Upper lobe of left lung (tissue), 6 donors: ENCODE data around the gene SAA2. TPM values are rescaled to one million over a fixed set of nuclear protein-coding genes. Genes with fewer than 3 reads are reported as not detected.

Experiments used
- ATAC-seq, 2 donors: fragments of 200-7000 bp; cut with Tn5 transposase; one replicate each; pipeline ENCODE4 v1.9.1; 2022; ENCODE audit warnings: mild to moderate bottlenecking in 2 of 2, moderate library complexity in 2 of 2; ENCODE audit not compliant: low FRiP score in 2 of 2
- DNase-seq, 2 donors: peaks; one replicate each; pipeline ENCODE4 v3.0.0-alpha.2; 2019 to 2020
- H3K27ac ChIP-seq, 4 donors: fragments of 200-600 bp; sonication (generic); one replicate each; pipeline ENCODE4 v1.5.1; 2016 to 2019
- H3K27me3 ChIP-seq, 4 donors: fragments of 200-600 bp; sonication (generic); one replicate each; pipeline ENCODE4 v1.5.1; 2017 to 2019
- H3K36me3 ChIP-seq, 4 donors: fragments of 200-600 bp; sonication (generic); one replicate each; pipeline ENCODE4 v1.5.1; 2016 to 2019
- H3K4me1 ChIP-seq, 4 donors: fragments of 200-600 bp; sonication (generic); one replicate each; pipeline ENCODE4 v1.5.1; 2018 to 2019
- H3K4me3 ChIP-seq, 4 donors: fragments of 200-600 bp; sonication (generic); one replicate each; pipeline ENCODE4 v1.5.1; 2017 to 2019; ENCODE audit warnings: mild to moderate bottlenecking in 2 of 4, moderate library complexity in 1 of 4
- H3K9me3 ChIP-seq, 4 donors: fragments of 200-600 bp; sonication (generic); one replicate each; pipeline ENCODE4 v1.5.1; 2018 to 2019
- CTCF ChIP-seq, 6 experiments: fragments of 450-650 bp in 4 of 6; fragments of 200-600 bp in 2 of 6; sonication (generic) in 2 of 6; IDR thresholded peaks; one replicate each; pipeline ENCODE4 v1.5.1; 2016 to 2019; ENCODE audit warnings: antibody characterized with exemption in 6 of 6
- EP300 ChIP-seq, 4 donors: sonication (generic); formaldehyde crosslinking; IDR thresholded peaks; one replicate each; pipeline ENCODE4 v1.5.1; 2017; ENCODE audit warnings: antibody characterized with exemption in 4 of 4, control low read depth in 2 of 4
- POLR2A ChIP-seq, 4 donors: fragments of 450-650 bp; IDR thresholded peaks; one replicate each; pipeline ENCODE4 v1.5.1; 2016 to 2017; ENCODE audit warnings: antibody characterized with exemption in 4 of 4, mild to moderate bottlenecking in 2 of 4
- POLR2AphosphoS5 ChIP-seq, 2 donors: sonication (generic); formaldehyde crosslinking; IDR thresholded peaks; one replicate each; pipeline ENCODE4 v1.5.1; 2017; ENCODE audit warnings: antibody characterized with exemption in 2 of 2
- WGBS, 2 donors: methylation state at CpG; one replicate each; pipeline ENCODE4 v1.1.5; 2017 to 2018; 5-methylcytosine and 5-hydroxymethylcytosine counted together
- total RNA-seq, 6 donors: library from RNA; depleted of rRNA in 4 of 6; stranded (reverse); fragments of >200 nt in 4 of 6; gene quantifications; one replicate each; pipeline versions ENCODE4 v1.1.0 to v1.2.1, GENCODE V29; 2016 to 2021
- donor health status: DM: no; HTN: no; CAD: no; lungs with moderate emphysema.
- donor health status: DM: no; HTN: yes; CAD: no; lungs with severe emphysema.

SAA2 gene
- total RNA-seq, 6 donors from 2014 or later = 2.0 to 50.3 (median 11.7) TPM; not detected in 1

GRCh38 chr11:18229501-18229900 is 19.0 kb downstream of the SAA2 start:
- no peak overlapping the region for H3K27ac ChIP-seq
- no peaks in the 10 kb centered on the region for H3K4me1 ChIP-seq
- DNase-seq = no peak
- ATAC-seq = no peak
- H3K9me3 ChIP-seq = no peaks in the 10 kb centered on the region
- no peaks in the 10 kb centered on the region for H3K36me3 ChIP-seq
- TF ChIP-seq CTCF (IDR thresholded peaks at IDR 0.05) = no peak
- TF ChIP-seq POLR2A (IDR thresholded peaks at IDR 0.05) = no peak
- no peak for TF ChIP-seq POLR2AphosphoS5 (IDR thresholded peaks at IDR 0.05)
- TF ChIP-seq EP300 (IDR thresholded peaks at IDR 0.05) = no peak
- 48 to 59% methylated on average over 2 of the region's 3 CpGs for WGBS, 2 donors
- no peak overlapping the region for H3K4me3 ChIP-seq
- no peaks in the 10 kb centered on the region for H3K27me3 ChIP-seq

- TF ChIP-seq CTCF (IDR thresholded peaks at IDR 0.05) = no peak
- TF ChIP-seq EP300 (IDR thresholded peaks at IDR 0.05) = no peak
- TF ChIP-seq POLR2A (IDR thresholded peaks at IDR 0.05) = no peak
- no peak for TF ChIP-seq POLR2AphosphoS5 (IDR thresholded peaks at IDR 0.05)
- DNase-seq (no peak), ATAC-seq (no peak)
- no peaks in the 10 kb centered on the region for H3K4me1 ChIP-seq
- H3K27ac ChIP-seq = no peak overlapping the region
- H3K27me3 ChIP-seq = no peaks in the 10 kb centered on the region
- no peaks in the 10 kb centered on the region for H3K36me3 ChIP-seq
- H3K9me3 ChIP-seq = no peaks in the 10 kb centered on the region
- WGBS, 2 donors = 70 to 71% methylated on average over 2 of the region's 2 CpGs
- H3K4me3 ChIP-seq = no peak overlapping the region
These were observed 22.6 kb downstream of the SAA2 start for GRCh38 chr11:18225913-18226312.

- TF ChIP-seq POLR2A (IDR thresholded peaks at IDR 0.05) = no peak
- no peak for TF ChIP-seq CTCF (IDR thresholded peaks at IDR 0.05)
- no peak for TF ChIP-seq EP300 (IDR thresholded peaks at IDR 0.05)
- TF ChIP-seq POLR2AphosphoS5 (IDR thresholded peaks at IDR 0.05) = no peak
- 53 to 58% methylated on average over 3 of the region's 3 CpGs for WGBS, 2 donors
- Histone ChIP-seq H3K36me3 (no peaks in the 10 kb centered on the region), H3K27ac (no peak overlapping the region), H3K27me3 (no peaks in the 10 kb centered on the region), H3K9me3 (no peaks in the 10 kb centered on the region), H3K4me3 (no peak overlapping the region), H3K4me1 (no peaks in the 10 kb centered on the region)
- DNase-seq (no peak), ATAC-seq (no peak)
These were observed 24.7 kb downstream of the SAA2 start for GRCh38 chr11:18223591-18224387.

GRCh38 chr11:18222814-18223421 is 25.6 kb downstream of the SAA2 start:
- Histone ChIP-seq H3K27ac (no peak overlapping the region), H3K27me3 (no peaks in the 10 kb centered on the region), H3K9me3 (no peaks in the 10 kb centered on the region), H3K4me3 (no peak overlapping the region), H3K4me1 (no peaks in the 10 kb centered on the region), H3K36me3 (no peaks in the 10 kb centered on the region)
- 82 to 87% methylated on average over 3 of the region's 3 CpGs for WGBS, 2 donors
- ATAC-seq (peak in 1 of 2 donors; percentile 40), DNase-seq (no peak)
- TF ChIP-seq CTCF (IDR thresholded peaks at IDR 0.05) (no peak), EP300 (IDR thresholded peaks at IDR 0.05) (no peak)
